MCF 10A (cell line): Measurements from ENCODE around the gene CRADD. TPM values are rescaled to one million over a fixed set of nuclear protein-coding genes. Genes with fewer than 3 reads are reported as not detected.

ENCODE experiments used
- BruUV-seq: library from RNA; stranded (reverse); fragments of 400-500 nt; replicated peaks from 2 replicates; lab custom pipeline; 2021; lab: Mats Ljungman, UMichigan
- CTCF ChIA-PET: fragments of 300-600 bp; sonication (Branson Sonifier 250); formaldehyde crosslinking; extraction: SDS; loops from one replicate; lab custom pipeline; 2021; ENCODE audit warnings: antibody characterized with exemption, inconsistent platforms; lab: Yijun Ruan, JAX
- POLR2A ChIA-PET: fragments of 300-600, 350-650 bp; sonication (Branson Sonifier 250); formaldehyde crosslinking; extraction: SDS; loops from one replicate; lab custom pipeline; 2020; ENCODE audit warnings: antibody characterized with exemption, inconsistent platforms; lab: Yijun Ruan, JAX
- DNase-seq: peaks from one replicate; pipeline ENCODE4 v3.0.0-alpha.2; 2018; ENCODE audit not compliant: unreplicated experiment
- H3K27ac Mint-ChIP-seq: one replicate; pipeline ENCODE4 v1.8.0; 2022; ENCODE audit warnings: mild to moderate bottlenecking, low read depth, mixed read lengths; ENCODE audit not compliant: unreplicated experiment
- H3K27me3 Mint-ChIP-seq: one replicate; pipeline ENCODE4 v1.8.0; 2022; ENCODE audit warnings: mixed read lengths; ENCODE audit not compliant: insufficient read depth, unreplicated experiment
- H3K36me3 Mint-ChIP-seq: one replicate; pipeline ENCODE4 v1.8.0; 2022; ENCODE audit warnings: mild to moderate bottlenecking, moderate library complexity, mixed read lengths; ENCODE audit not compliant: insufficient read depth, unreplicated experiment
- H3K4me1 Mint-ChIP-seq: one replicate; pipeline ENCODE4 v1.8.0; 2022; ENCODE audit warnings: mixed read lengths; ENCODE audit not compliant: insufficient read depth, unreplicated experiment
- H3K4me3 Mint-ChIP-seq: one replicate; pipeline ENCODE4 v1.8.0; 2022; ENCODE audit warnings: mild to moderate bottlenecking, moderate library complexity, mixed read lengths; ENCODE audit not compliant: unreplicated experiment
- H3K9me3 Mint-ChIP-seq: one replicate; pipeline ENCODE4 v1.8.0; 2022; ENCODE audit warnings: mixed read lengths; ENCODE audit not compliant: unreplicated experiment
- CTCF ChIP-seq: fragments of 200-600 bp; IDR thresholded peaks from one replicate; pipeline ENCODE4 v1.8.0; 2022; ENCODE audit warnings: antibody characterized with exemption, mild to moderate bottlenecking; ENCODE audit not compliant: unreplicated experiment
- intact Hi-C: fragments of 100-400 bp; cut with micrococcal nuclease; formaldehyde crosslinking; loops from 2 replicates; pipeline ENCODE4 v1.14.1; 2022
- total RNA-seq: library from RNA; stranded (reverse); gene quantifications from 2 replicates; pipeline ENCODE4 v1.2.3, GENCODE V29; 2022

Gene CRADD
- total RNA-seq, 1 experiment from 2014 or later = 15.4 TPM

DNA sequence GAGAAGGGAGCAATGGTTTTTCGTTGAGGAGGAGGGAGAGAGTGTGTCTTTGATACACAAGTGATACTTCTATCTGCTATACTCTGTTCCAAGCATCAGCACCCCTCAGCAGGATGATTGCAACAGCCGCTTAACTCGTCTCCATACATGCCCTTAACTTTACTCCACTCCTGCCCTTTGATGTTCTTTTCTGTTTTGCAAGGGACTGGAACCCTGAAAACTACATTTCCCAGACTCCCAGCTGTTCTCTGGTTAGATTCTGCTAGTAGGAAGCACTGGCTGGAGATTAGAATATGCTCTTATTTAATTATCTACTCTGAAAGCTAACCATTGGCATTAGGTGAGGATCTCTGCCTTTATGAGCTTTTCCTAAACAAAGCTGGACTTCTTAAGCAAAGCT, 23.5 kb upstream of the CRADD start:
- CTCF ChIA-PET = interaction anchor here (1.2 kb wide), 1 partner anchor 84 kb away, joined by 4 read pairs; no protein-coding TSS in a partner anchor
- H3K36me3 Mint-ChIP-seq = no peaks in the 10 kb centered on the region
- DNase-seq = no peak
- intact Hi-C loops = no loop called here
- POLR2A ChIA-PET = no interaction called here
- H3K9me3 Mint-ChIP-seq = peaks cover 8% of the 10 kb centered on the region
- H3K4me3 Mint-ChIP-seq = no peak overlapping the region
- no peaks in the 10 kb centered on the region for H3K4me1 Mint-ChIP-seq
- H3K27me3 Mint-ChIP-seq = no peaks in the 10 kb centered on the region
- BruUV-seq = no TSS peak
- no peak overlapping the region for H3K27ac Mint-ChIP-seq
- no peak for TF ChIP-seq CTCF

GRCh38 chr12:93654421-93654820, 22.8 kb upstream of the CRADD start:
- ChIA-PET CTCF (interaction anchor here (1.2 kb wide), 1 partner anchor 85 kb away, joined by 4 read pairs; no protein-coding TSS in a partner anchor), POLR2A (no interaction called here)
- no peak for DNase-seq
- no peak for TF ChIP-seq CTCF
- intact Hi-C loops = no loop called here
- no peaks in the 10 kb centered on the region for H3K4me1 Mint-ChIP-seq
- no TSS peak for BruUV-seq
- peaks cover 8% of the 10 kb centered on the region for H3K9me3 Mint-ChIP-seq
- no peaks in the 10 kb centered on the region for H3K27me3 Mint-ChIP-seq
- H3K27ac Mint-ChIP-seq = no peak overlapping the region
- H3K4me3 Mint-ChIP-seq = no peak overlapping the region
- no peaks in the 10 kb centered on the region for H3K36me3 Mint-ChIP-seq

DNA sequence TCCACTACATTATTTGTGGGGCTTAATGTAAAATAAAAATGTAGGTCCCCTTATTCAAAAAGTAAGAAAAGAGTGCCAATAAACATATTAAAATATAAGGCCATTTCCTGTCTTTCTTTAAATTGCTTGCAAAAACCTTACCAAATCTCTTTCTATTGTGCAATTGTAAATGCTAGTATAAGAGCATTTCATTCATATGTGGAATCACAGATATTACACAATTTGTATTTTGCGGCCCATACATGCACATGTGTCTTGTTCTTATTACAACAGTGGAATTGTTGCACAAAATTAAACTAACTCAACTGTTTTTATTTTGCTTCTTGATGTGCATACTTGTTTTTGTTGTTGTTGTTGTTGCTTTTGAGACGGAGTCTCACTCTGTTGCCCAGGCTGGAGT, 20.1 kb upstream of the CRADD start:
- TF ChIP-seq CTCF = no peak
- no peak overlapping the region for H3K4me3 Mint-ChIP-seq
- intact Hi-C loops = no loop called here
- peak; percentile 38 for DNase-seq
- BruUV-seq = no TSS peak
- ChIA-PET CTCF (interaction anchor here (0.7 to 1.0 kb wide), 2 partner anchors 10 to 84 kb away, joined by 3 to 4 read pairs; no protein-coding TSS in a partner anchor), POLR2A (no interaction called here)
- no peaks in the 10 kb centered on the region for H3K4me1 Mint-ChIP-seq
- H3K27ac Mint-ChIP-seq = no peak overlapping the region
- H3K36me3 Mint-ChIP-seq = no peaks in the 10 kb centered on the region
- peaks cover 8% of the 10 kb centered on the region for H3K9me3 Mint-ChIP-seq
- no peaks in the 10 kb centered on the region for H3K27me3 Mint-ChIP-seq

GRCh38 chr12:93661021-93661420, 16.2 kb upstream of the CRADD start:
- Mint-ChIP-seq H3K27me3 (no peaks in the 10 kb centered on the region), H3K4me1 (peaks cover 10% of the 10 kb centered on the region), H3K36me3 (no peaks in the 10 kb centered on the region), H3K9me3 (peaks cover 19% of the 10 kb centered on the region), H3K4me3 (no peak overlapping the region), H3K27ac (no peak overlapping the region)
- ChIA-PET POLR2A (no interaction called here), CTCF (no interaction called here)
- BruUV-seq = no TSS peak
- DNase-seq = no peak
- intact Hi-C loops = no loop called here
- TF ChIP-seq CTCF = no peak
